GM11168 (cell line): ENCODE results near the gene SSR1.

Experiments used
- in situ Hi-C: fragments of 300-500 bp; cut with MboI; formaldehyde crosslinking; loops from one replicate; pipeline ENCODE4 v1.12.0; 2022; ENCODE audit warnings: low sequenced_read_pairs; ENCODE audit not compliant: unreplicated experiment

The SSR1 gene

GRCh38 chr6:7228662-7229375, 84.2 kb downstream of the SSR1 start:
- in situ Hi-C loops: loop anchor here (25.0 kb wide), 1 partner anchor 542 kb away; no protein-coding TSS in a partner anchor

- in situ Hi-C loops: loop anchor here (25.0 kb wide), 1 partner anchor 537 kb away; no protein-coding TSS in a partner anchor
Observed at GRCh38 chr6:7224731-7225130, 88.3 kb downstream of the SSR1 start.

- in situ Hi-C loops: no loop called here
Observed at GRCh38 chr6:7222197-7222596, 90.8 kb downstream of the SSR1 start.

- in situ Hi-C loops: no loop called here
Observed at GRCh38 chr6:7219310-7219709, 93.7 kb downstream of the SSR1 start.

GRCh38 chr6:7218406-7218988, 94.5 kb downstream of the SSR1 start:
- in situ Hi-C loops: no loop called here
